Keratinocyte (primary cell): ENCODE measurements around the gene CYP19A1. TPM values are rescaled to one million over a fixed set of nuclear protein-coding genes. Genes with fewer than 3 reads are reported as not detected.

Experiments
- DNase-seq: peaks from one replicate; pipeline ENCODE4 v3.0.0-alpha.2; 2011; ENCODE audit warnings: low read depth, missing footprints, low spot score
- FAIRE-seq: peaks from 2 replicates; lab custom pipeline; 2011; peaks lifted over from hg19 to GRCh38; lab: Jason Lieb, UNC
- H2AFZ ChIP-seq: 2 replicates; pipeline ENCODE4 v1.6.0; 2012; ENCODE audit warnings: low read length, control low read depth, inconsistent platforms; ENCODE audit not compliant: control insufficient read depth
- H3K27ac ChIP-seq: 2 replicates; pipeline ENCODE4 v1.5.1; 2011; ENCODE audit warnings: low read length; ENCODE audit not compliant: control insufficient read depth, insufficient read depth
- H3K27me3 ChIP-seq: 3 replicates; pipeline ENCODE4 v1.6.0; 2011; ENCODE audit warnings: low read length; ENCODE audit not compliant: control insufficient read depth, insufficient read depth; ENCODE audit errors: extremely low read depth
- H3K36me3 ChIP-seq, 2 experiments: 2 replicates in 1 of 2; 3 replicates in 1 of 2; pipeline ENCODE4 v1.5.1; 2011; ENCODE audit warnings: low read length in 2 of 2, mild to moderate bottlenecking in 1 of 2; ENCODE audit not compliant: control insufficient read depth in 2 of 2, insufficient read depth in 2 of 2; ENCODE audit errors: extremely low read depth in 1 of 2
- H3K4me1 ChIP-seq: 3 replicates; pipeline ENCODE4 v1.5.1; 2011; ENCODE audit warnings: low read length; ENCODE audit not compliant: control insufficient read depth, insufficient read depth; ENCODE audit errors: extremely low read depth
- H3K4me2 ChIP-seq: 3 replicates; pipeline ENCODE4 v1.6.0; 2011; ENCODE audit warnings: low read depth, low read length; ENCODE audit not compliant: control insufficient read depth, insufficient read depth; ENCODE audit errors: extremely low read depth
- H3K4me3 ChIP-seq, 3 experiments: fragments of 200-600 bp in 1 of 3; sonication (generic) in 1 of 3; 2 replicates in 2 of 3; 3 replicates in 1 of 3; pipeline ENCODE4 v1.5.1; 2011 to 2016; ENCODE audit warnings: low read length in 3 of 3, mild to moderate bottlenecking in 3 of 3, control low read depth in 2 of 3, inconsistent platforms in 1 of 3, low read depth in 1 of 3, mixed read lengths in 1 of 3, mixed run types in 1 of 3, moderate library complexity in 1 of 3; ENCODE audit not compliant: control insufficient read depth in 2 of 3, insufficient read depth in 2 of 3; ENCODE audit errors: extremely low read depth in 1 of 3
- H3K79me2 ChIP-seq: 2 replicates; pipeline ENCODE4 v1.6.0; 2012; ENCODE audit warnings: low read length; ENCODE audit not compliant: control insufficient read depth, insufficient read depth
- H3K9ac ChIP-seq: 3 replicates; pipeline ENCODE4 v1.6.0; 2011; ENCODE audit warnings: low read length; ENCODE audit not compliant: control insufficient read depth, insufficient read depth; ENCODE audit errors: extremely low read depth
- H3K9me1 ChIP-seq: 3 replicates; pipeline ENCODE4 v1.6.0; 2011; ENCODE audit warnings: low read length; ENCODE audit not compliant: control insufficient read depth, insufficient read depth; ENCODE audit errors: extremely low read depth
- H3K9me3 ChIP-seq: 2 replicates; pipeline ENCODE4 v1.5.1; 2012; ENCODE audit warnings: low read depth, low read length; ENCODE audit not compliant: control insufficient read depth
- H4K20me1 ChIP-seq: 3 replicates; pipeline ENCODE4 v1.6.0; 2011; ENCODE audit warnings: low read length; ENCODE audit not compliant: control insufficient read depth, insufficient read depth; ENCODE audit errors: extremely low read depth
- CTCF ChIP-seq, 3 experiments: IDR thresholded peaks in 1 of 3; conservative IDR thresholded peaks in 1 of 3; optimal IDR thresholded peaks in 1 of 3; 2 replicates in 2 of 3; 3 replicates in 1 of 3; pipeline versions ENCODE3 to v1.5.1; 2011; ENCODE audit warnings: low read length in 3 of 3, mild to moderate bottlenecking in 3 of 3, moderate library complexity in 2 of 3, control low read depth in 1 of 3, inconsistent platforms in 1 of 3; ENCODE audit not compliant: insufficient read depth in 2 of 3; ENCODE audit errors: extremely low read depth in 1 of 3
- EZH2 ChIP-seq: IDR thresholded peaks from one replicate; pipeline ENCODE4 v1.6.1; 2012; ENCODE audit warnings: inconsistent platforms, mild to moderate bottlenecking, low read length, moderate library complexity
- dilution Hi-C: fragments of 300-500 bp; cut with MboI; formaldehyde crosslinking; loops from one replicate; pipeline ENCODE4 v1.7.0; 2020; ENCODE audit warnings: low sequenced_read_pairs; ENCODE audit not compliant: extremely low pct_ligation_motif_present
- polyA plus RNA-seq, 5 experiments: library from polyadenylated mRNA; depleted of rRNA in 3 of 5; stranded (reverse) in 3 of 5; stranded (forward) in 1 of 5; unstranded in 1 of 5; fragments of >200 nt; gene quantifications; 1 replicate in 1 of 5; 2 replicates in 3 of 5; 3 replicates in 1 of 5; pipeline versions ENCODE4 v1.2.1 to v1.2.3, GENCODE V29; 2011 to 2012; ENCODE audit warnings: missing spikeins in 2 of 5, low read depth in 1 of 5, low replicate concordance in 1 of 5

Gene CYP19A1
- polyA plus RNA-seq, 1 donor (not counting 4 experiments of a cell fraction or from before 2014, with no cell fraction given): not detected

- Histone ChIP-seq H3K36me3 (no peaks in the 10 kb centered on the region), H3K4me2 (no peak overlapping the region), H3K4me3 (no peak overlapping the region), H3K9me1 (no peaks in the 10 kb centered on the region), H3K79me2 (no peaks in the 10 kb centered on the region), H3K27me3 (no peaks in the 10 kb centered on the region), H3K4me1 (no peaks in the 10 kb centered on the region), H3K9me3 (no peaks in the 10 kb centered on the region), H4K20me1 (no peaks in the 10 kb centered on the region), H3K9ac (no peak overlapping the region), H3K27ac (no peak overlapping the region), H2AFZ (no peak overlapping the region)
- no peak for DNase-seq
- TF ChIP-seq CTCF (optimal IDR thresholded peaks at IDR 0.05 in 1 of 3, IDR thresholded peaks at IDR 0.05 in 1 of 3, conservative IDR thresholded peaks at IDR 0.05 in 1 of 3; ENCODE audit: extremely low read depth in 1 of 3, insufficient read depth in 2 of 3, low read length in 3 of 3) (no peak), EZH2 (no peak)
- dilution Hi-C loops: no loop called here
- FAIRE-seq: no peak
Observed at GRCh38 chr15:51280838-51281237, 57.6 kb downstream of the CYP19A1 start.

- no peaks in the 10 kb centered on the region for H3K9me1 ChIP-seq
- no peak overlapping the region for H3K4me3 ChIP-seq
- H4K20me1 ChIP-seq: no peaks in the 10 kb centered on the region
- H3K36me3 ChIP-seq: no peaks in the 10 kb centered on the region
- dilution Hi-C loops: no loop called here
- H3K4me2 ChIP-seq: no peak overlapping the region
- no peak overlapping the region for H3K27ac ChIP-seq
- no peaks in the 10 kb centered on the region for H3K9me3 ChIP-seq
- no peaks in the 10 kb centered on the region for H3K4me1 ChIP-seq
- no peak overlapping the region for H3K9ac ChIP-seq
- H3K27me3 ChIP-seq: peaks cover 3% of the 10 kb centered on the region
- no peaks in the 10 kb centered on the region for H3K79me2 ChIP-seq
- H2AFZ ChIP-seq: no peak overlapping the region
- no peak for FAIRE-seq
- DNase-seq: no peak
- no peak for TF ChIP-seq EZH2
- no peak for TF ChIP-seq CTCF (optimal IDR thresholded peaks at IDR 0.05 in 1 of 3, IDR thresholded peaks at IDR 0.05 in 1 of 3, conservative IDR thresholded peaks at IDR 0.05 in 1 of 3; ENCODE audit: extremely low read depth in 1 of 3, insufficient read depth in 2 of 3, low read length in 3 of 3)
Observed at GRCh38 chr15:51279391-51279790, 59.0 kb downstream of the CYP19A1 start.
